CD14-positive monocyte (primary cell): Measurements from ENCODE around the gene PLCH1. TPM values are rescaled to one million over a fixed set of nuclear protein-coding genes. Genes with fewer than 3 reads are reported as not detected.

ENCODE experiments used
- DNase-seq, 3 donors: peaks; one replicate each; pipeline ENCODE4 v3.0.0-alpha.2; 2011 to 2022
- H2AFZ ChIP-seq: 2 replicates; pipeline ENCODE4 v1.6.0; 2012; ENCODE audit warnings: mild to moderate bottlenecking, low read depth, low read length, inconsistent platforms; ENCODE audit not compliant: insufficient read depth, poor library complexity, severe bottlenecking
- H3K27ac ChIP-seq, 2 donors: 1 replicate in 1 of 2; 2 replicates in 1 of 2; pipeline ENCODE4 v1.5.1; 2012 to 2013; ENCODE audit warnings: low read length in 2 of 2, control low read depth in 1 of 2, inconsistent platforms in 1 of 2, low read depth in 1 of 2, mild to moderate bottlenecking in 1 of 2
- H3K27me3 ChIP-seq, 2 donors: one replicate each; pipeline versions ENCODE4 v1.6.0 to v1.6.1; 2011 to 2013; ENCODE audit warnings: low read length in 2 of 2; ENCODE audit not compliant: control insufficient read depth in 2 of 2, insufficient read depth in 2 of 2
- H3K36me3 ChIP-seq, 2 donors: replicated peaks in 1 of 2; 1 replicate in 1 of 2; 2 replicates in 1 of 2; pipeline versions ENCODE4 v1.5.1 to v1.6.1; 2012 to 2013; ENCODE audit warnings: low read length in 2 of 2, control low read depth in 1 of 2, inconsistent platforms in 1 of 2, mild to moderate bottlenecking in 1 of 2; ENCODE audit not compliant: insufficient read depth in 2 of 2, control insufficient read depth in 1 of 2
- H3K4me1 ChIP-seq, 2 donors: 1 replicate in 1 of 2; 2 replicates in 1 of 2; pipeline versions ENCODE4 v1.5.1 to v1.6.1; 2012 to 2013; ENCODE audit warnings: low read length in 2 of 2, control low read depth in 1 of 2, inconsistent platforms in 1 of 2, mild to moderate bottlenecking in 1 of 2, moderate library complexity in 1 of 2; ENCODE audit not compliant: insufficient read depth in 2 of 2, control insufficient read depth in 1 of 2
- H3K4me2 ChIP-seq: replicated peaks from 2 replicates; pipeline ENCODE3; 2012; ENCODE audit warnings: low read length, moderate library complexity, mild to moderate bottlenecking; ENCODE audit not compliant: poor library complexity, severe bottlenecking; ENCODE audit errors: extremely low read depth
- H3K4me3 ChIP-seq, 3 experiments: fragments of 200-600 bp in 1 of 3; sonication (generic) in 1 of 3; replicated peaks in 1 of 3; 1 replicate in 2 of 3; 2 replicates in 1 of 3; pipeline ENCODE4 v1.5.1; 2011 to 2013; ENCODE audit warnings: low read length in 3 of 3, mild to moderate bottlenecking in 3 of 3, control low read depth in 2 of 3, low read depth in 2 of 3, inconsistent platforms in 1 of 3, moderate library complexity in 1 of 3
- H3K79me2 ChIP-seq: 2 replicates; pipeline ENCODE4 v1.6.0; 2012; ENCODE audit warnings: mild to moderate bottlenecking, control low read depth, inconsistent platforms, low read length, moderate library complexity; ENCODE audit not compliant: insufficient read depth
- H3K9ac ChIP-seq: 2 replicates; pipeline ENCODE4 v1.6.0; 2017; ENCODE audit warnings: low read length, mild to moderate bottlenecking; ENCODE audit not compliant: insufficient read depth, poor library complexity, severe bottlenecking
- H3K9me3 ChIP-seq, 2 donors: replicated peaks in 1 of 2; 1 replicate in 1 of 2; 2 replicates in 1 of 2; pipeline versions ENCODE4 v1.5.1 to v1.6.1; 2012 to 2013; ENCODE audit warnings: low read length in 2 of 2, control low read depth in 1 of 2; ENCODE audit not compliant: control insufficient read depth in 1 of 2, insufficient read depth in 1 of 2
- H4K20me1 ChIP-seq: 2 replicates; pipeline ENCODE4 v1.6.0; 2012; ENCODE audit warnings: mild to moderate bottlenecking, low read length, control low read depth, moderate library complexity; ENCODE audit not compliant: insufficient read depth
- H3K27ac Mint-ChIP-seq, 7 donors: one replicate each; pipeline ENCODE4 v1.8.0; 2020; ENCODE audit warnings: mild to moderate bottlenecking in 7 of 7, mixed read lengths in 7 of 7, moderate library complexity in 6 of 7, inconsistent platforms in 2 of 7
- H3K27me3 Mint-ChIP-seq, 3 donors: one replicate each; pipeline ENCODE4 v1.8.0; 2021 to 2022; ENCODE audit warnings: low read depth in 3 of 3, mild to moderate bottlenecking in 3 of 3, mixed read lengths in 3 of 3, moderate library complexity in 3 of 3, inconsistent platforms in 1 of 3
- H3K36me3 Mint-ChIP-seq, 2 donors: one replicate each; pipeline ENCODE4 v1.8.0; 2020; ENCODE audit warnings: mixed read lengths in 2 of 2, inconsistent platforms in 1 of 2, mild to moderate bottlenecking in 1 of 2
- H3K4me1 Mint-ChIP-seq: one replicate; pipeline ENCODE4 v1.8.0; 2020; ENCODE audit warnings: mild to moderate bottlenecking, mixed read lengths
- H3K4me3 Mint-ChIP-seq, 2 donors: one replicate each; pipeline ENCODE4 v1.8.0; 2020; ENCODE audit warnings: mild to moderate bottlenecking in 2 of 2, mixed read lengths in 2 of 2, moderate library complexity in 1 of 2
- H3K9me3 Mint-ChIP-seq, 7 donors: one replicate each; pipeline ENCODE4 v1.8.0; 2020 to 2022; ENCODE audit warnings: mixed read lengths in 7 of 7, mild to moderate bottlenecking in 6 of 7, moderate library complexity in 6 of 7, inconsistent platforms in 2 of 7
- WGBS: methylation state at CpG from one replicate; pipeline ENCODE4 v1.1.5; 2013; ENCODE audit warnings: missing lambda C conversion rate; ENCODE audit not compliant: insufficient coverage; 5-methylcytosine and 5-hydroxymethylcytosine counted together
- intact Hi-C, 2 donors: fragments of 100-400 bp; cut with micrococcal nuclease; formaldehyde crosslinking; loops; one replicate each; pipeline versions ENCODE4 v1.15.0 to v1.15.1; 2023
- polyA plus RNA-seq, 3 donors: library from polyadenylated mRNA; depleted of rRNA in 1 of 3; unstranded in 2 of 3; stranded (reverse) in 1 of 3; fragments of 300-500 nt in 2 of 3; fragments of >200 nt in 1 of 3; fragmentation: Illumina TruSeq in 2 of 3; gene quantifications; 1 replicate in 2 of 3; 2 replicates in 1 of 3; pipeline ENCODE4 v1.2.3, GENCODE V29; 2012 to 2021
- TF ChIP-seq, protein P1 (sequence below): fragments of 200-600 bp; IDR thresholded peaks from one replicate; pipeline ENCODE4 v1.8.0; 2022; ENCODE audit warnings: antibody characterized with exemption, mild to moderate bottlenecking

The PLCH1 gene
- polyA plus RNA-seq, 3 donors, result not detected

DNA sequence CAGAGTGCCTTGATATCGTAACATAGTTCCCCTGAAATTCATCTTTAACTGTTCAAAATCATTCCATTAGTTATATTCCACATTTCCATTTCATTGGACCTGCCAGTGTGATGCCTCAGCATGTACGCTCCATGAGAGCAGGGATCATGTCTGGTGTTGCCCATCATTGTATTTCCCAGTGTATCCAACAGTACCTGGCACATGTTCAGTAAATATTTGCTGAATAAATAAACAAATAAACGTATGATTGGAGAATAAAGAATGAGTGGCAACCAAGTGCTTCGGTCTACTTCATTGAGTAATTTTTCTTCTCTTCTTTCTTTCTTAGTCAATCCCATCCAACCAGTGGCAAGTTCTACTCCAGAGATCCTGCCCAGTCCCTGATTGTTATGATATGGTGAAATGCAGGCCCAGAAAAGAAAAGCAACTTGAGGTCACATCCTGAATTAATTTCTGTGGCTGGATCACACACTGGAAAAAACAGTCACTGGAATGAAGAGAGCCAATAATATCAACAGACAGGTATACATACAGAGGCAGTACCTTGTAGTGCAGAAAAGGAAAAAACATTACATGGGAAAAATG, 101.2 kb downstream of the PLCH1 start:
- H3K9me3 Mint-ChIP-seq, result peaks cover 0 to 3% (median 0%) of the 10 kb centered on the region in 7 donors
- no peak overlapping the region for H3K27ac Mint-ChIP-seq
- WGBS, result 100% methylated on average over 1 of the region's 4 CpGs
- H3K9ac ChIP-seq, result no peak overlapping the region
- no peaks in the 10 kb centered on the region for H3K4me1 ChIP-seq
- H3K27me3 Mint-ChIP-seq, result peaks cover 0 to 4% (median 0%) of the 10 kb centered on the region in 3 donors
- H3K79me2 ChIP-seq, result no peaks in the 10 kb centered on the region
- H3K4me3 Mint-ChIP-seq, result no peak overlapping the region
- intact Hi-C loops, result no loop called here
- H3K4me3 ChIP-seq, result no peak overlapping the region
- H3K27ac ChIP-seq, result no peak overlapping the region
- no peaks in the 10 kb centered on the region for H4K20me1 ChIP-seq
- H3K9me3 ChIP-seq, result no peaks in the 10 kb centered on the region
- DNase-seq, result no peak
- no peak overlapping the region for H2AFZ ChIP-seq
- H3K27me3 ChIP-seq, result no peaks in the 10 kb centered on the region
- TF ChIP-seq, protein P1, sequence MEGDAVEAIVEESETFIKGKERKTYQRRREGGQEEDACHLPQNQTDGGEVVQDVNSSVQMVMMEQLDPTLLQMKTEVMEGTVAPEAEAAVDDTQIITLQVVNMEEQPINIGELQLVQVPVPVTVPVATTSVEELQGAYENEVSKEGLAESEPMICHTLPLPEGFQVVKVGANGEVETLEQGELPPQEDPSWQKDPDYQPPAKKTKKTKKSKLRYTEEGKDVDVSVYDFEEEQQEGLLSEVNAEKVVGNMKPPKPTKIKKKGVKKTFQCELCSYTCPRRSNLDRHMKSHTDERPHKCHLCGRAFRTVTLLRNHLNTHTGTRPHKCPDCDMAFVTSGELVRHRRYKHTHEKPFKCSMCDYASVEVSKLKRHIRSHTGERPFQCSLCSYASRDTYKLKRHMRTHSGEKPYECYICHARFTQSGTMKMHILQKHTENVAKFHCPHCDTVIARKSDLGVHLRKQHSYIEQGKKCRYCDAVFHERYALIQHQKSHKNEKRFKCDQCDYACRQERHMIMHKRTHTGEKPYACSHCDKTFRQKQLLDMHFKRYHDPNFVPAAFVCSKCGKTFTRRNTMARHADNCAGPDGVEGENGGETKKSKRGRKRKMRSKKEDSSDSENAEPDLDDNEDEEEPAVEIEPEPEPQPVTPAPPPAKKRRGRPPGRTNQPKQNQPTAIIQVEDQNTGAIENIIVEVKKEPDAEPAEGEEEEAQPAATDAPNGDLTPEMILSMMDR, result no peak
- H3K4me1 Mint-ChIP-seq, result no peaks in the 10 kb centered on the region
- no peak overlapping the region for H3K4me2 ChIP-seq
- H3K36me3 ChIP-seq, result no peaks in the 10 kb centered on the region
- H3K36me3 Mint-ChIP-seq, result no peaks in the 10 kb centered on the region

DNA sequence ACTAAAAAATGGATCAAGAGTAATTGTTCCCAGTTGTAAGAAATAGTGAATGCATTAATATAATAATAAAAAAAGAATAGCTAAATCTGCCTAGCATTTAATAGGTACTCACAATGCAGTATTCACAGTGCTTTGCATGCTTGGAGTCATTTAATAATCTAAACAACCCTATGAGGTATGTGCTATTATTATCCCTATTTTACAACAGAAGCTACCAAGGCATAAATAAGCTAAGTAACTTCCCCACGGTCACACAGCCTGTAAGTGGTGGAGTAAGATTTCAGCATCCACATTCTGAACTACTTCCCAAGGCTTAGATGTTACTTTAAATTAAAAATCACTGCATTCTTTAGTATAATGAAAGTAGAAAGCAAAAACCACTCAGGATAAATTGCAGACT, 102.9 kb downstream of the PLCH1 start:
- no peaks in the 10 kb centered on the region for H3K79me2 ChIP-seq
- WGBS, result no CpG with 5 or more reads among the region's 1 CpG
- intact Hi-C loops, result no loop called here
- H3K36me3 Mint-ChIP-seq, result no peaks in the 10 kb centered on the region
- peaks cover 0 to 3% (median 0%) of the 10 kb centered on the region in 7 donors for H3K9me3 Mint-ChIP-seq
- no peaks in the 10 kb centered on the region for H4K20me1 ChIP-seq
- TF ChIP-seq, protein P1, result no peak
- no peaks in the 10 kb centered on the region for H3K27me3 ChIP-seq
- DNase-seq, result no peak
- H3K27ac Mint-ChIP-seq, result no peak overlapping the region
- no peaks in the 10 kb centered on the region for H3K9me3 ChIP-seq
- H3K36me3 ChIP-seq, result no peaks in the 10 kb centered on the region
- no peaks in the 10 kb centered on the region for H3K4me1 Mint-ChIP-seq
- H3K9ac ChIP-seq, result no peak overlapping the region
- H3K4me1 ChIP-seq, result no peaks in the 10 kb centered on the region
- no peak overlapping the region for H2AFZ ChIP-seq
- H3K4me2 ChIP-seq, result no peak overlapping the region
- H3K4me3 Mint-ChIP-seq, result no peak overlapping the region
- no peak overlapping the region for H3K4me3 ChIP-seq
- peaks cover 0 to 3% (median 0%) of the 10 kb centered on the region in 3 donors for H3K27me3 Mint-ChIP-seq
- H3K27ac ChIP-seq, result no peak overlapping the region
